ENCODE data around the gene SOWAHD.
A peak's percentile ranks its signal among the peaks of the same experiment; 100 is the strongest.
"Not testable (repeated sequence)": the region's sequence is repeated elsewhere in the genome, so short reads cannot be mapped to it uniquely, and the experiment has no call there.

SOWAHD gene

DNA sequence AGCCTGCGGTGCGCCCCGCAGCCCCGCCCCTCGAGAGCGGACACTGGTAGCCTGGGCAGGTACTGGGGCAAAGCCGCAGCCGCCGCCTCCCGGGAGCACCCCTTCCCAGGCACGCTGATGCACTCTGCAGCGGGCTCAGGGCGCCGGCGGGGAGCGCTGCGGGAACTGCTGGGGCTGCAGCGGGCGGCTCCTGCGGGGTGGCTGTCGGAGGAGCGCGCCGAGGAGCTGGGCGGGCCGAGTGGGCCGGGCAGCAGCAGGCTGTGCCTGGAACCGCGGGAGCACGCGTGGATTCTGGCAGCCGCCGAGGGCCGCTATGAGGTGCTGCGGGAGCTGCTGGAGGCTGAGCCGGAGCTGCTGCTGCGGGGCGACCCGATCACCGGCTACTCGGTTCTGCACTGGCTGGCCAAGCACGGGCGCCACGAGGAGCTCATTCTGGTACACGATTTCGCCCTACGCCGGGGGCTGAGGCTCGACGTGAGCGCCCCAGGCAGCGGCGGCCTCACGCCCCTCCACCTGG lies 401 bp downstream of the SOWAHD start:
- peak; percentile 29 for DNase-seq (ENCODE audit: low read depth, low spot score)

DNA sequence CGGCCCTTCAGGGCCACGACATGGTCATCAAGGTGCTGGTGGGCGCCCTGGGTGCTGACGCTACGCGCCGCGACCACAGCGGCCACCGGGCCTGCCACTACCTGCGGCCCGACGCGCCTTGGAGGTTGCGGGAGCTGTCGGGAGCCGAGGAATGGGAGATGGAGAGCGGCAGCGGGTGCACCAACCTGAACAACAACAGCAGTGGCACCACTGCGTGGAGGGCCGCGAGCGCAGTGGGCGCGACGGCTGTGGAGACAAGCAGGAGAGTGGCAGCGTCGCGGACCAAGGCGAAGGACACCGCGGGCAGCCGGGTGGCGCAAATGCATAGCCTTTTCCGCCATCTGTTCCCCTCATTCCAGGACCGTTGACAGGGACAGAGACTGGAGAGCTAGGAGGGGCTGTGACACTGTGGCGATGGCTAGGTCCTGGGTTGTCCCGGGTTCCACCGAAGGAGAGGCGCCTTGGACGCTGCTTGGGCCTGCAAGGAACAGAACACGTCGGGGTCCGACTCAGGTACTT lies 919 bp downstream of the SOWAHD start:
- DNase-seq (ENCODE audit: low read depth, low spot score): no peak

DNA sequence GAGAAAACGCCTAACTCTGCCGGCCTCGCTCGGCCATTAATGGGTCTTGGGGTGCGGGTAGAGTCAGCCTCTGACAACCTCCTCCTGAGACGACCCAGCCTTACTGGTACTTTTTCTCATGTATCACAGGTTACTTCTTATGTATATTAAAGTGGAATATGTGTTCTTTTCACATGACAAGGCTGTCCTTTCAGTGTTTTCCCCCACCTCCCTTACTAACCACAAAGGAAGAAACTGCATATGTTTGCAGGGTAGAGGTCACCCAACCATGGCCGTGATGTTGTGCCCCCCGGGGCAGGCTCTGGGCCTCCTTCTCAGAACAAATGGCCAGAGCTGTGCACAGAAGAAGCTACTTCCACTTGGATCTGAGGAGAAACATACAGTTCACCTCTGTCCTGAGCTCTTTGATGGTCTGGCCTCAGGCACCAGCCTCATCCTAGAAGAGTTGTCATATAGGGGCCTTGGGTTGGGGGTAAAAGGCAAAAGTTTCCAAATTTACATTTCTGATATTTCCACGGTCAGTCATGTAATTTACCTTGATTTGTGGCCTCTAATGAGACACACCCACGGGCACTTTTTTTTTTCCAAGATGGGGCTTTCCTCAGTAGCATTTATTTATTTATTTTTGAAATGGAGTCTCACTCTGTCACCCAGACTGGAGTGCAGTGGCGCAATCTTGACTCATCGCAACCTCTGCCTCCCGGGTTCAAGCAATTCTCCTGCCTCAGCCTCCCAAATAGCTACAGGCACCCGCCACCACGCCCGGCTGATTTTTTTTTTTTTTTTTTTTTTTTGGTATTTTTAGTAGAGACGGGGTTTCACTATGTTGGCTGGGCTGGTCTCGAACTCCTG lies 1.9 kb downstream of the SOWAHD start:
- DNase-seq (ENCODE audit: low read depth, low spot score): no peak

DNA sequence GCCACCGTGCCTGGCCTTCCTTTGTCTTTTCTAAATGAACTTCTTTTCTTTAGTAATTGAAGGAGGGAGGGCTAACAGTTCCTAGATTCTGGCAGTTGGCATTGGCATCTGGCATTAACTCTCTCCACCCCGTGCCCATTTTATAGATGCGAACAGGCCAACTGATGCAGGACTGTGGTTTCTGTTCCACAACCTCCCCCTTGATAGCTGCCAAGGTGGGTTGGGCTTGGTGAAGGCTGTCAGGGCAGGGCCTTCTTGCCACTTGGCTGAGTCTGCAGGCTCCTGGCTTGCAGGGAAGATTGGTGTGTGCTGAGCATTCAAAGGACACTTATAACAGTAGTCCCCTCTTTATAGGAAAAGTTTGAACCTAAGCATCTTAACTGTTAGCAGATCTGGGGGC lies 4.3 kb downstream of the SOWAHD start:
- DNase-seq (ENCODE audit: low read depth, low spot score): peak; percentile 70

DNA sequence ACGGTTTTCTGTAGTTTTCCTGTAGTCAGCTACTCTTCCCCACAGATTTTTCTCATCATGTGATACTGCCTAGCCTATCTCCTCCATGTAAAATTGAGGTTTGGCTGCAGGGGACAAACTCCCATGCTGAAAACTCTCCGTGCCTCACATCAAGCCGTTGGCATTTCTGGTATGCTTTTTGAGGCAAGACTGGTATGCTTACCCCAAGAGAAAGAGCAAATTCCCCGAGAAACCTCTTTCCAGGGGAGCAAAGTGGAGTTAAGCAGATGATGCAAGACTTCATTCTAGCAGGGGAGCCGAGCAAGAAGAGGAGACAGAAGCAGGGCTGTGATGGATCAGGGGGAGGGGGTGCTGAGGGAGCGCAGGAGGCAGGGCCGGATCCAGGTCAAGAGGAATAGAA lies 4.8 kb downstream of the SOWAHD start:
- peak; percentile 92 for DNase-seq (ENCODE audit: low read depth, low spot score)

DNA sequence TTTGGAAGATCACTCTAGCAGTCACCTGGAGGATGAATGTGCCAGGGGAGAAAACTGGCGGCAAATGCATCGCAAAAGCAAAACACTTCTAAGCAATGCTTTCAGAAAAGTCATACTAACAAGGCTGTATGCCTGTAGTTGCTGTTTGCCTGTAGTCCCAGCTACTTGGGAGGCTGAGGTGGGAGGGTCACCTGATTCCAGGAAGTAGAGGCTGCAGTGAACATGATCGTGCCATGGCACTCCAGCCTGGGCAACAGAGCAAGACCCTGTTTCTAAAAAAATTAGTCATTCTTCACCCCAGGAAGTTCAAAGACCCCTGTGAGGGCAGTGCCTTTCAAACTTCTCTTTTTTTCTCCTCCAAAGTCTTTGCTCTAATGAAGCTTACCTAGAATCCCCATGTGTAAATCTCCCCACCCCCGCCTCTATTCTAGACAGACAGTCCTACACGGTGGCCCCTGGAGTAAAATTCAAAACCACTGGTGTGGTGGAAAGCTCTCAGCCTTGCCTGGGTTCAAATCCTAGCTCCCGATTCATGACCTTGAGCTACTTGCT lies 5.5 kb downstream of the SOWAHD start:
- DNase-seq (ENCODE audit: low read depth, low spot score): no peak

DNA sequence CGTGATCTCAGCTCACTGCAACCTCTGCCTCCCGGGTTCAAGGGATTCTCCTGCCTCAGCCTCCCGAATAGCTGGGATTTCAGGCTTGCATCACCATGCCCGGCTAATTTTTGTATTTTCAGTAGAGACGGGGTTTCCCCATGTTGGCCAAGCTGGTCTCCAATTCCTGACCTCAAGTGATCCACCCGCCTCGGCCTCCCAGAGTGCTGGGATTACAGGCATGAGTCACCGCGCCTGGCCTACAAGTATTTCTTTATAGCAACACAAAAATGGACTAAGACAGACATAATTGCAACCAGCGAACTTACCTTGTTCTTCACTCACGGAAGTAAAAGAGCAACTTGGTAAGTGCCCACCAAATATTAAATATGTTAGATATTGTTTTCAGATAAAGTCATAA lies 10.0 kb downstream of the SOWAHD start:
- DNase-seq (ENCODE audit: low read depth, low spot score): peak; percentile 42

DNA sequence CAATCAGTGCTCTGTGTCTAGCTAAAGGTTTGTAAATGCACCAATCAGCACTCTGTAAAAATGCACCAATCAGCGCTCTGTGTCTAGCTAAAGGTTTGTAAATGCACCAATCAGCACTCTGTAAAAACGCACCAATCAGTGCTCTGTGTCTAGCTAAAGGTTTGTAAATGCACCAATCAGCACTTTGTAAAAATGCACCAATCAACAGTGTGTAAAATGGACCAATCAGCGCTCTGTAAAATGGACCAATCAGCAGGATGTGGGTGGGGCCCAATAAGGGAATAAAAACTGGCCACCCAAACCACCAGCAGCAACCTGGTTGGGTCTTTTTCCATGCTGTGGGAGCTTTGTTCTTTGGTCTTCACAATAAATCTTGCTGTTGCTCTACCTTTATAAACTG lies 11.0 kb downstream of the SOWAHD start:
- DNase-seq (ENCODE audit: low read depth, low spot score): not testable (repeated sequence)

DNA sequence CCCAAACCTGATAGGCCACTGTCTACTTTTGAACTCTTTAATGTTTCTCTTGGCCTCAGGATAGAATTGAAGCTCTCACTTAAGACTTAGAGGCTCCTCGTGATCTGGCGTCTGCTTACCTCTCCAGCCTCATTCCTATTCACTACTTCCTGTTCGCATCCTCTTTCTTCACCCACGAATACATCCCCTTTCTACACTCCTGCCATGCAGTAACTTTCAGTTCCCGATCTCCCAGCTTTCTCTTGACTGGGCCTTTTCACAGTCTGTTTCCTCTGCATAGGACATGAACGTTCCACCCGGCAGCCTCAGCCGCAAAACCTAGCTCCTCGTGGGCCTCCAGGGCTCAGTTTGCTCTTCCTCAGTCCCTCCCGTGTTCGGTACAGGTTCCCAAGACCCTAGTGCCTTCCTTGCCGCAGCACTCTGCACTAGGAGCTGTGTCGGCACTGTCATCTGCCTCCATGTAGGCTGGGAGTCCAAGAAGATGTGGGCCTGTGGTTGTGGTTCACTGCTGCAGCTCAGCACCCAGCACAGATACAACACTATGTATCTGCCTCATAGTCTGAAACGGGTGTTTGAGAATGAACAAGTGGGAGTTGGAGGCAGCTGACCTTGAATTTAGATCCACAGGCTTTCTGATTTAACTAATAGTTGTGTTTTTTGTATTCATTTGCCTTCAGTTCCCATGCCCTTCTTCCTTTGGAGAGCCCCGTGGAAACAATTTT lies 17.3 kb downstream of the SOWAHD start:
- DNase-seq (ENCODE audit: low read depth, low spot score): no peak

DNA sequence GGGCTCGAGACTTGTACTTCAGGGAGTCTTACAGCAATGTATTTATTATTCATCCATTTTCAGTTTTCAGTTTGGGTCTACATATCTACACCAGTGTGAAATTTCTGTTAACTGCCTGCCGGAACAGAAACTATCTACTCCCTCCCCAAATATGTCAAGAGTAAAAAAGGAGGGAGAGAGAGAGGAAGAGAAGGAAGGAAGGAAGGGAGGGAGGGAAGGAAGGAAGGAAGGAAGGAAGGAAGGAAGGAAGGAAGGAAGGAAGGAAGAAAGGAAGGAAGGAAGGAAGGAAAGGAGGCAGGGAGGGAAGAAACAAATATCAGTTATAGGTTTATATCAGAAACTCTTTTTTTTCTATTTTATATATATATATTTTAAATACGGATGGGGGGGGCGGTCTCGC lies 20.4 kb downstream of the SOWAHD start:
- DNase-seq (ENCODE audit: low read depth, low spot score): no peak

DNA sequence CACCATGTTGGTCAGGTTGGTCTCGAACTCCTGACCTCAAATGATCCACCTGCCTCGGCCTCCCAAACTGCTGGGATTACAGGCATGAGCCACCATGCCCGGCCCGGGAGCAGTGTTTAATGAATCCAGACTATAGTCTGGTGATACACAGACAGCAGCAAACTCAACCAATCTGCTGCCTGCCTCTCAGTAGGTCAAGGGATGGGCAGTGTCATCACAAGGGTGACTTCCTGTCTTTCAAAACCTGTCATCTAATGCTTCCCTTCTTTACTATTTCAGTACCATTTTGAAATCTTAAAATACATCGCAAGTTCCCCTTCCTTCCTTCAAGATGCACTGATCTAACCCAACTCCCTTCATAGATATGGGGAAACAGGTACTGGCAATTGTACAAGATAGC lies 24.6 kb downstream of the SOWAHD start:
- no peak for DNase-seq (ENCODE audit: low read depth, low spot score)

DNA sequence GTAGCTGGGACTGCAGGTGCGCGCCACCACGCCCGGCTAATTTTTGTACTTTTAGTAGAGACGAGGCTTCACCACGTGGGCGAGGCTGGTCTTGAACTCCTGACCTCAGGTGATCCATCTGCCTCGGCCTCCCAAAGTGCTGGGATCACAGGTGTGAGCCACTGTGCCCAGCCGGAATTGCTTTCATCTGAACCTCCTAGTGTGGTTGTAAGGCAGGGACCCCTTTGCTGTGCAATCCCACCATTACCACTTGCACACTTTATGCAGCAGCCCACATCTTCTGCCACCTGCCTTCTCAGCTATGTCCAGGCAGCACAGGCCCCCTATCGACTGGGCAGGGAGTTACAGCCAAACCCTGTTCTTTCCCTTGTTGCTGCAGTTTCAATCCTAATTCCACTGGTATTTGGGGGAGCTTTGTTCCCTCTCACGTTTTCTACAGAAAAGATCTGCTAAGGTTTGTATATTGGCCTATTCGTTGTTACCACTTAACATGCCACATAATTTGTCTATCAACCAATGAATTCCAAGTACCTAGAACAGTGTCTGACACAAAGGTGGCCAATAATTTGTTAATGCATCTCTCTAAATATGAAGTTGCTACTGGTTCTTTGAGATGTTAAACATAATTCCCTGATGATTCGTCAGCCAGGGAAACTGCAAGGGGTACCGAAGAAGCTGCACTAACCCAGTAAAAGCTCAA lies 26.5 kb downstream of the SOWAHD start:
- peak; percentile 34 for DNase-seq (ENCODE audit: low read depth, low spot score)

DNA sequence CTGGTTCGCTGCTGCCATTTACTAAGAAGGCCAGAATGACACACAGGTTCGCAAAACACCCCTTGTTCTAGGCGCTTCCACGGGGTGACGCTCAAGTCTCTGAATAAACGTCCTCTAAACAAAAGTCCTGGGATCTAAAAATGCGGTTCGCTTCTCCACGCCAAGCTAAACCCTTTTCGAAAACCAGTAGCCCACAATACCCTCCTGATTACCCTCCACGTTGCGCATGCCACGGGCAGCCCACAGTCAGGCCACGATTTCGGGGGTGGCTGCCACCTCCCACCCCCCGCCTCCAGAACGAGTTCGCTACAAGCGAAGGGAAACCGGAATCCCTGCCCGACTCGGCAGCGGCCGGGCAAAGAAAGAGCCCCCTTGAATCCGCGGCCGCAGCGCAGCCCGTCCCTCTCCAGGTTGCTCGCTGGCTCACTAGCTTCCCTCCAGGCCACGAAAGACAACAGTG lies 32.6 kb downstream of the SOWAHD start:
- DNase-seq (ENCODE audit: low read depth, low spot score): peak; percentile 41

DNA sequence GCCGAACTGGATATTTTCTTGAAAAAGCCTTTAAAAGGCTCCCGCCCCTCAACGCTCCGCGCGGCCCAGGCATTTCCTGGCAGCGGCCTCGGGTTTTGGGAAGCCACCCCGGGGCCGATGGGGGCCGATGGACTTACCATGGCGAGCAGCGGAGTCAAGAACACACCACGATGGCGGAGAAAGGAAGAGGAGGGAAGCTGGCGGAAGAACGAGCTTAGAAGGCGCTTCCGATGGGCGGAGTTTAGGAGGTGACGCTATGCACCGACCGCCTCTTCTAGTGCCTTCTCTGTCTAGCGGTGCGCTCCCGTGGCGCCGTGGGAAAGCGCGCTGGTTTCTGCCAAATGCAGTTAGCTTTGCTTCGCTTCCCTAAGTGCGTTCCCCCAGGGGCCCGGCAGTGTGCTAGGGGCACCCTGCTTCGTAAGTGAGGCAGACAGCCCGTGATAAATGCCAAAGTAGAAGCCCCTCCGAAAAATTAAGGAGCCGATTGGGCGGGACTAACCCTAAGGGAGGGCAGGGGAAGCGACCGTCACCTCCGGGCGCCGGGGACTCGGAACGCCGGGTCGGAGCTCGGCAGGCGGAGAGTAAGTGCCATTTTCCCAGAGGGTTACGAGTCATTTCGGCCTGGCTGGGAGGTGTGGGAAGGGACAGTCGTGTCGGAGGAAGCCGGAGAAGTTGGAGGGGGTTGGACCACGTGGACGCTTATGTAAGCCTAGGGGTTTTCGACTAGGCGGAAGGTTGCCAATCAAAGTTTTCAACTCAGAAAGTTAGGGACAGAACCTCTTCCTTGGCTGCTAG lies 33.2 kb downstream of the SOWAHD start, which contains the start of gene RPL39:
RPL39 (minus strand) TSS at position 194 of the 795 bp plus-strand sequence; CDS start at position 140, 54 bp downstream.
- peak; percentile 91 for DNase-seq (ENCODE audit: low read depth, low spot score)

DNA sequence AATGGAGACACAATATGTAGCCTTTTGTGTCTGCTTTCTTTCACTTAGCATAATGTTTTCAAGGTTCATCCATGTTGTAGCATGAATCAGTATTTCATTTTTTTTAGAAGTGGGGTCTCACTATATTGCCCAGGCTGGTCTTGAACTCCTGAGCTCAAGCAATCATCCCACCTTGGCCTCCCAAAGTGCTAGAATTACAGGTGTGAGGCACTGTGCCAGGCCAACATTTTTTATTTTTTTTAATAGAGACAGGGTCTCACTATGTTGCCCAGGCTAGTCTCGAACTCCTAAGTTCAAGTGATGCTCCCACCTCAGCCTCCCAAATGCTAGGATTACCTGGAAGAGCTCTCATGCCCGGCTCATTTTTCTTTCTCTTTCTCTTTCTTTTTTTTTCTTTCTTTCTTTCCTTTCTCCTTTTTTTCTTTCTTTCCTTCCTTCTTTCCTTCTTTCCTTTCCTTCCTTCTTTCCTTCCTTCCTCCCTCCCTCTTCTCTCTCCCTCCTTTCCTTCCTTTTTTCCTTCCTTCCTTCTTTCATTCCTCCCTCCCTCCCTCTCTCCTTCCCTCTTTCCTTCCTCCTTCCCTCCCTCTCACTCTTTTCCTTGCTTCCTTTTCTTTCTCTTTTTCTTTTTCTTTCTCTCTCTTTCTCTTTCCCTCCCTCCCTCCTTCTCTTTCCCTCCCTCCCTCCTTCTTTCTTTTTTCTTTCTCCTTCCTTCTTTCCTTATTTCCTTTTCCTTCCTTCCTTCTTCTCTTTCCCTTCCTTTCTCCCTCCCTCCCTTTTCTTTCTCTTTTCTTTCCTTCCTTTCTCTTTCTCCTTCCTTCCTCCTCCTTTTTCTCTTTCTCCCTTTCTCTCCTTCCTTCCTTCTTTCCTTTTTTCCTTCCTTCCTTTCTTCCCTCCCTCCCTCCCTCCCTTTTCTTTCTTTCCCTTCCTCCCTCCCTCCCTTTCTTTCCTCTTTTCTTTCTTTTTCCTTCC lies 43.1 kb downstream of the SOWAHD start:
- DNase-seq (ENCODE audit: low read depth, low spot score): no peak

DNA sequence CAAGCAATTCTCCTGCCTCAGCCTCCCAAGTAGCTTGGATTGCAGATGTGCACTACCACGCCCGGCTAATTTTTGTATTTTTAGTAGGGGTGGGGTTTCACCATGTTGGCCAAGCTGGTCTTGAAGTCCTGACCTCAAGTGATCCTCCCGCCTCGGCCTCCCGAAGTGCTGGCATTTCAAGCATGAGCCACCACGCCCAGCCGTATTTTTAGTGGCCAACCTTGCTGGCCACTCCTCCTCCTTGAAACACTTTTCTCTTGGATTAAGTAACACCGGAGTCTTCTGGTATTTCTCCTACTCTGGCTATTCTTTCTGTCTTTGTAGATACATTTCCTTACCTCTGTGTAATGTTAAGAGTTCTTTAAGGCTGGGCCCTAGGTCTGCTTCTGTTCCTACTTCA lies 44.2 kb downstream of the SOWAHD start:
- DNase-seq (ENCODE audit: low read depth, low spot score): no peak

DNA sequence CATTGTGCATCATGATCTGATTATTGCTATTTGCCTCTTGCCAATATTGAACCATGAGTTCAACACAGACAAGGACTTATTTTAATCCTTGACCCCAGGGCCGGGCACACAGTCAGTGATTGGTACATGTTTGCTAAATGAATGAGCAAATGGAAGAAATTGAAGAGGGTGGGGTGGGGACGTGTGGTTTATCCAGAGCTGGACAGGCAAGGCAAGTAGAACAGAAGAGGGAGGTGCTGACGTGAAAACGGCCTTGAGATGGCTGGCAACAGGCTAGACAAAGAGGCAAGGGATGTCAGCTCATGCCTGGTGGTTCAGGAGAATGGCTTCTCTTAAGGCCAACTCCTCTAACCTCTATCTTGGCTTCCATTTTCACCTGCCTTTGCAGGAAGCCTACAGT lies 50.1 kb downstream of the SOWAHD start:
- DNase-seq (ENCODE audit: low read depth, low spot score): not testable (repeated sequence)

DNA sequence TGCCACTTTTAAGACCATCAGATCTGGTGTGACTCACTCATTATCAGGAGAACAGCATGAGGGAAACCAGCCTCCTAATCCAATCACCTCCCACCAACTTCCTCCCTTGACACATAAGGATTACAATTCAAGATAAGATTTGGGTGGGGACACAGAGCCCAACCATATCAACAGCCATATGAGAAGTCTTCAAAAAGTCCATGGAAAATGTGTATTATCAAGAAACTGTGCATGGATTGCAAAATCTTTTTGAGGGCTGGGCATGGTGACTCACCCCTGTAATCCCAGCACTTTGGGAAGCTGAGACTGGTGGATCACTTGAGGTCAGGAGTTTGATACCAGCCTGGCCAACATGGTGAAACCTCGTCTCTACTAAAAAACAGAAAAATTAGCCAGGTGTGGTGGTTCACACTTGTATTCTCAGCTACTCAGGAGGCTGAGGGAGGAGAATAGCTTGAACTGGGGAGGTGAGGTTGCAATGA lies 50.8 kb downstream of the SOWAHD start:
- no peak for DNase-seq (ENCODE audit: low read depth, low spot score)

Measured in astrocyte of the hippocampus (primary cell).